B cell (primary cell): Measurements from ENCODE around the gene PPP5C. TPM values are rescaled to one million over a fixed set of nuclear protein-coding genes. Genes with fewer than 3 reads are reported as not detected.

Experiments
- ATAC-seq: fragments of 200-7000 bp; cut with Tn5 transposase; one replicate; pipeline ENCODE4 v1.10.0; 2021; ENCODE audit warnings: low read depth, mild to moderate bottlenecking, moderate number of reproducible peaks, moderate library complexity
- CTCF ChIA-PET: fragments of 350-600 bp; sonication (Branson Sonifier 250); formaldehyde crosslinking; loops from one replicate; lab custom pipeline; 2021; ENCODE audit warnings: antibody characterized with exemption, inconsistent platforms; lab: Charles Lee
- POLR2A ChIA-PET: fragments of 350-600 bp; sonication (Branson Sonifier 250); formaldehyde crosslinking; loops from one replicate; lab custom pipeline; 2021; ENCODE audit warnings: antibody characterized with exemption; lab: Charles Lee
- DNase-seq: peaks from one replicate; pipeline ENCODE4 v3.0.0; 2013
- H2AFZ ChIP-seq: 2 replicates; pipeline ENCODE4 v1.6.1; 2012; ENCODE audit warnings: mild to moderate bottlenecking, low read depth, low read length; ENCODE audit not compliant: insufficient read depth, poor library complexity, severe bottlenecking
- H3K27ac ChIP-seq, 2 donors: 1 replicate in 1 of 2; 2 replicates in 1 of 2; pipeline ENCODE4 v1.5.1; 2012 to 2013; ENCODE audit warnings: low read length in 2 of 2, mild to moderate bottlenecking in 2 of 2, moderate library complexity in 1 of 2
- H3K27me3 ChIP-seq, 4 experiments: fragments of 200-600 bp in 1 of 4; sonication (generic) in 1 of 4; replicated peaks in 1 of 4; 1 replicate in 2 of 4; 2 replicates in 2 of 4; pipeline versions ENCODE4 v1.6.1 to v1.7.0; 2013 to 2016; ENCODE audit warnings: low read length in 3 of 4, mild to moderate bottlenecking in 2 of 4, mixed read lengths in 1 of 4, moderate library complexity in 1 of 4; ENCODE audit not compliant: insufficient read depth in 4 of 4, control insufficient read depth in 3 of 4; ENCODE audit errors: control extremely low read depth in 1 of 4
- H3K36me3 ChIP-seq, 2 experiments: replicated peaks in 1 of 2; 1 replicate in 1 of 2; 2 replicates in 1 of 2; pipeline versions ENCODE4 v1.6.1 to v1.7.1; 2013; ENCODE audit warnings: low read length in 1 of 2; ENCODE audit not compliant: insufficient read depth in 2 of 2, control insufficient read depth in 1 of 2; ENCODE audit errors: control extremely low read depth in 1 of 2, extremely low read depth in 1 of 2
- H3K4me1 ChIP-seq, 2 donors: fragments of 200-600 bp in 1 of 2; sonication (generic) in 1 of 2; 1 replicate in 1 of 2; 2 replicates in 1 of 2; pipeline versions ENCODE4 v1.5.1 to v1.6.1; 2013 to 2017; ENCODE audit warnings: low read length in 2 of 2; ENCODE audit not compliant: control insufficient read depth in 2 of 2, insufficient read depth in 2 of 2
- H3K4me2 ChIP-seq: replicated peaks from 2 replicates; pipeline ENCODE3; 2012; ENCODE audit warnings: mild to moderate bottlenecking, low read depth, low read length; ENCODE audit not compliant: poor library complexity, severe bottlenecking
- H3K4me3 ChIP-seq, 5 experiments: fragments of 200-600 bp in 1 of 5; sonication (generic) in 1 of 5; 1 replicate in 3 of 5; 2 replicates in 2 of 5; pipeline versions ENCODE4 v1.5.1 to v1.7.0; 2011 to 2016; ENCODE audit warnings: low read length in 4 of 5, mild to moderate bottlenecking in 4 of 5, low read depth in 2 of 5, control low read depth in 1 of 5, moderate library complexity in 1 of 5; ENCODE audit not compliant: insufficient read depth in 1 of 5; ENCODE audit errors: control extremely low read depth in 1 of 5, extremely low read depth in 1 of 5
- H3K79me2 ChIP-seq: fragments of 200-600 bp; sonication (generic); one replicate; pipeline ENCODE4 v1.6.0; 2016; ENCODE audit warnings: low read length; ENCODE audit not compliant: control insufficient read depth, insufficient read depth
- H3K9ac ChIP-seq: fragments of 200-600 bp; sonication (generic); 2 replicates; pipeline ENCODE4 v1.6.1; 2017; ENCODE audit warnings: mild to moderate bottlenecking, low read length, moderate library complexity
- H3K9me3 ChIP-seq, 3 donors: one replicate each; pipeline versions ENCODE4 v1.6.1 to v1.7.1; 2013; ENCODE audit warnings: low read length in 2 of 3; ENCODE audit not compliant: control insufficient read depth in 2 of 3, insufficient read depth in 1 of 3; ENCODE audit errors: control extremely low read depth in 1 of 3
- H4K20me1 ChIP-seq: 2 replicates; pipeline ENCODE4 v1.6.0; 2012; ENCODE audit warnings: mild to moderate bottlenecking, low read length; ENCODE audit not compliant: insufficient read depth, control insufficient read depth, poor library complexity, severe bottlenecking
- H3K27ac Mint-ChIP-seq: one replicate; pipeline ENCODE4 v1.8.0; 2021; ENCODE audit warnings: mixed read lengths
- H3K27me3 Mint-ChIP-seq: one replicate; pipeline ENCODE4 v1.8.0; 2021; ENCODE audit warnings: mixed read lengths
- H3K4me1 Mint-ChIP-seq: one replicate; pipeline ENCODE4 v1.8.0; 2021; ENCODE audit warnings: mixed read lengths
- H3K4me3 Mint-ChIP-seq: one replicate; pipeline ENCODE4 v1.8.0; 2021; ENCODE audit warnings: mixed read lengths
- H3K9me3 Mint-ChIP-seq: one replicate; pipeline ENCODE4 v1.8.0; 2022; ENCODE audit warnings: mixed read lengths; ENCODE audit not compliant: insufficient read depth
- CTCF ChIP-seq: fragments of 200-600 bp; IDR thresholded peaks from one replicate; pipeline ENCODE4 v1.8.0; 2022; ENCODE audit warnings: antibody characterized with exemption, mild to moderate bottlenecking
- EZH2 ChIP-seq: IDR thresholded peaks from 2 replicates; pipeline ENCODE4 v1.6.1; 2012; ENCODE audit warnings: borderline replicate concordance, low read depth, mild to moderate bottlenecking, moderate library complexity, low read length; ENCODE audit not compliant: insufficient read depth, poor library complexity, severe bottlenecking
- WGBS: methylation state at CpG from one replicate; pipeline ENCODE4 v1.1.5; 2013; ENCODE audit warnings: missing lambda C conversion rate; ENCODE audit not compliant: insufficient coverage; 5-methylcytosine and 5-hydroxymethylcytosine counted together
- intact Hi-C: fragments of 100-400 bp; cut with micrococcal nuclease; formaldehyde crosslinking; loops from one replicate; pipeline ENCODE4 v1.10.0; 2022
- polyA plus RNA-seq: library from polyadenylated mRNA; depleted of rRNA; stranded (reverse); fragments of >200 nt; gene quantifications from 2 replicates; pipeline ENCODE4 v1.2.3, GENCODE V29; 2012
- total RNA-seq, 2 donors: library from RNA; stranded (reverse); fragments of 120-200 nt in 1 of 2; gene quantifications; 1 replicate in 1 of 2; 2 replicates in 1 of 2; pipeline versions ENCODE4 v1.2.3 to v1.2.4, GENCODE V29; 2013 to 2022

PPP5C gene
- total and polyA plus RNA-seq, 2 donors (not counting 1 experiment from before 2014, with no cell fraction given), result 51.2 to 70.5 TPM

GRCh38 chr19:46324277-46324676 is 22.6 kb upstream of the PPP5C start:
- H3K4me3 ChIP-seq, result no peak overlapping the region
- Mint-ChIP-seq H3K9me3 (peaks cover 22% of the 10 kb centered on the region), H3K4me3 (no peak overlapping the region), H3K27me3 (no peaks in the 10 kb centered on the region), H3K27ac (no peak overlapping the region), H3K4me1 (no peaks in the 10 kb centered on the region)
- no peak overlapping the region for H3K9ac ChIP-seq
- no peaks in the 10 kb centered on the region for H4K20me1 ChIP-seq
- ChIA-PET POLR2A (no interaction called here), CTCF (interaction anchor here (0.9 kb wide), 1 partner anchor 71 kb away, joined by 3 read pairs; no protein-coding TSS in a partner anchor)
- no peaks in the 10 kb centered on the region for H3K36me3 ChIP-seq
- H3K27me3 ChIP-seq, result peaks cover 0 to 3% (median 0%) of the 10 kb centered on the region in 4 experiments
- WGBS, result 78% methylated on average over 1 of the region's 3 CpGs
- H3K4me2 ChIP-seq, result no peak overlapping the region
- ATAC-seq (no peak), DNase-seq (no peak)
- intact Hi-C loops, result no loop called here
- H3K27ac ChIP-seq, result no peak overlapping the region
- no peaks in the 10 kb centered on the region for H3K79me2 ChIP-seq
- TF ChIP-seq EZH2 (no peak), CTCF (no peak)
- no peak overlapping the region for H2AFZ ChIP-seq
- H3K4me1 ChIP-seq, result no peaks in the 10 kb centered on the region
- H3K9me3 ChIP-seq, result peaks cover 1 to 29% (median 27%) of the 10 kb centered on the region in 3 donors

- Histone ChIP-seq H3K9me3 (peaks cover 1 to 29% (median 26%) of the 10 kb centered on the region in 3 donors), H3K79me2 (no peaks in the 10 kb centered on the region), H3K36me3 (no peaks in the 10 kb centered on the region), H2AFZ (no peak overlapping the region), H3K9ac (no peak overlapping the region), H3K4me2 (no peak overlapping the region), H3K4me1 (no peaks in the 10 kb centered on the region), H4K20me1 (no peaks in the 10 kb centered on the region), H3K27ac (no peak overlapping the region), H3K4me3 (no peak overlapping the region), H3K27me3 (peaks cover 0 to 3% (median 0%) of the 10 kb centered on the region in 4 experiments)
- peaks cover 3% of the 10 kb centered on the region for H3K27me3 Mint-ChIP-seq
- ATAC-seq (no peak), DNase-seq (no peak)
- no peaks in the 10 kb centered on the region for H3K4me1 Mint-ChIP-seq
- TF ChIP-seq CTCF (no peak), EZH2 (no peak)
- peaks cover 27% of the 10 kb centered on the region for H3K9me3 Mint-ChIP-seq
- H3K4me3 Mint-ChIP-seq, result no peak overlapping the region
- ChIA-PET CTCF (no interaction called here), POLR2A (no interaction called here)
- H3K27ac Mint-ChIP-seq, result no peak overlapping the region
- no CpG with 5 or more reads among the region's 4 CpGs for WGBS
- intact Hi-C loops, result no loop called here
Observed at GRCh38 chr19:46326608-46327007, 20.3 kb upstream of the PPP5C start.
